ENCODE measurements around the gene GBP1.

Gene GBP1

GRCh38 chr1:89065079-89065868 lies at the start of gene GBP1:
GBP1 (minus strand) TSS chr1:89065208; CDS start chr1:89063234, 1,974 bp downstream.
- Histone ChIP-seq H3K36me3 (ENCODE audit: control insufficient read depth, insufficient read depth, low read length) (no peaks in the 10 kb centered on the region), H3K4me3 (ENCODE audit: low read depth, low read length) (no peak within 1 kb of the TSS), H3K27ac (ENCODE audit: low read depth, low read length) (no peak within 1 kb of the TSS), H3K9ac (ENCODE audit: low read depth, low read length) (no peak within 1 kb of the TSS), H3K4me1 (ENCODE audit: control insufficient read depth, insufficient read depth, low read length) (no peaks in the 10 kb centered on the region), H3K9me3 (ENCODE audit: control insufficient read depth, insufficient read depth, low read length) (no peaks in the 10 kb centered on the region), H3K27me3 (ENCODE audit: control insufficient read depth, insufficient read depth, low read length) (no peaks in the 10 kb centered on the region)

GRCh38 chr1:89114662-89115061 lies 49.7 kb upstream of the GBP1 start:
- no peak overlapping the region for H3K4me3 ChIP-seq (ENCODE audit: low read depth, low read length)
- H3K36me3 ChIP-seq (ENCODE audit: control insufficient read depth, insufficient read depth, low read length) = no peaks in the 10 kb centered on the region
- no peaks in the 10 kb centered on the region for H3K27me3 ChIP-seq (ENCODE audit: control insufficient read depth, insufficient read depth, low read length)
- no peak overlapping the region for H3K9ac ChIP-seq (ENCODE audit: low read depth, low read length)
- H3K9me3 ChIP-seq (ENCODE audit: control insufficient read depth, insufficient read depth, low read length) = no peaks in the 10 kb centered on the region
- H3K4me1 ChIP-seq (ENCODE audit: control insufficient read depth, insufficient read depth, low read length) = no peaks in the 10 kb centered on the region
- H3K27ac ChIP-seq (ENCODE audit: low read depth, low read length) = no peak overlapping the region

- H3K9me3 ChIP-seq (ENCODE audit: control insufficient read depth, insufficient read depth, low read length) = no peaks in the 10 kb centered on the region
- H3K4me3 ChIP-seq (ENCODE audit: low read depth, low read length) = no peak overlapping the region
- no peaks in the 10 kb centered on the region for H3K36me3 ChIP-seq (ENCODE audit: control insufficient read depth, insufficient read depth, low read length)
- H3K9ac ChIP-seq (ENCODE audit: low read depth, low read length) = no peak overlapping the region
- H3K27me3 ChIP-seq (ENCODE audit: control insufficient read depth, insufficient read depth, low read length) = no peaks in the 10 kb centered on the region
- H3K27ac ChIP-seq (ENCODE audit: low read depth, low read length) = no peak overlapping the region
- no peaks in the 10 kb centered on the region for H3K4me1 ChIP-seq (ENCODE audit: control insufficient read depth, insufficient read depth, low read length)
Observed at GRCh38 chr1:89112871-89113613, 48.0 kb upstream of the GBP1 start.

- H3K27ac ChIP-seq (ENCODE audit: low read depth, low read length) = no peak overlapping the region
- no peaks in the 10 kb centered on the region for H3K27me3 ChIP-seq (ENCODE audit: control insufficient read depth, insufficient read depth, low read length)
- H3K9me3 ChIP-seq (ENCODE audit: control insufficient read depth, insufficient read depth, low read length) = no peaks in the 10 kb centered on the region
- no peaks in the 10 kb centered on the region; the same call in 1 of the 2 replicates for H3K4me1 ChIP-seq (ENCODE audit: control insufficient read depth, insufficient read depth, low read length)
- no peak overlapping the region for H3K4me3 ChIP-seq (ENCODE audit: low read depth, low read length)
- H3K9ac ChIP-seq (ENCODE audit: low read depth, low read length) = no peak overlapping the region
- H3K36me3 ChIP-seq (ENCODE audit: control insufficient read depth, insufficient read depth, low read length) = no peaks in the 10 kb centered on the region
Observed at GRCh38 chr1:89104687-89105086, 39.7 kb upstream of the GBP1 start.

GRCh38 chr1:89104147-89104546 lies 39.1 kb upstream of the GBP1 start:
- Histone ChIP-seq H3K4me1 (ENCODE audit: control insufficient read depth, insufficient read depth, low read length) (no peaks in the 10 kb centered on the region; the same call in 1 of the 2 replicates), H3K36me3 (ENCODE audit: control insufficient read depth, insufficient read depth, low read length) (no peaks in the 10 kb centered on the region), H3K9me3 (ENCODE audit: control insufficient read depth, insufficient read depth, low read length) (no peaks in the 10 kb centered on the region), H3K9ac (ENCODE audit: low read depth, low read length) (no peak overlapping the region), H3K27me3 (ENCODE audit: control insufficient read depth, insufficient read depth, low read length) (no peaks in the 10 kb centered on the region), H3K27ac (ENCODE audit: low read depth, low read length) (no peak overlapping the region), H3K4me3 (ENCODE audit: low read depth, low read length) (no peak overlapping the region)

- H3K36me3 ChIP-seq (ENCODE audit: control insufficient read depth, insufficient read depth, low read length) = no peaks in the 10 kb centered on the region
- no peak overlapping the region for H3K9ac ChIP-seq (ENCODE audit: low read depth, low read length)
- H3K27me3 ChIP-seq (ENCODE audit: control insufficient read depth, insufficient read depth, low read length) = no peaks in the 10 kb centered on the region
- peaks cover 8% of the 10 kb centered on the region for H3K9me3 ChIP-seq (ENCODE audit: control insufficient read depth, insufficient read depth, low read length)
- H3K4me1 ChIP-seq (ENCODE audit: control insufficient read depth, insufficient read depth, low read length) = no peaks in the 10 kb centered on the region; the same call in 1 of the 2 replicates
- H3K27ac ChIP-seq (ENCODE audit: low read depth, low read length) = no peak overlapping the region
- H3K4me3 ChIP-seq (ENCODE audit: low read depth, low read length) = no peak overlapping the region
Observed at GRCh38 chr1:89102021-89102420, 37.0 kb upstream of the GBP1 start.

- Histone ChIP-seq H3K36me3 (ENCODE audit: control insufficient read depth, insufficient read depth, low read length) (no peaks in the 10 kb centered on the region), H3K4me1 (ENCODE audit: control insufficient read depth, insufficient read depth, low read length) (no peaks in the 10 kb centered on the region; the same call in 1 of the 2 replicates), H3K9ac (ENCODE audit: low read depth, low read length) (no peak overlapping the region), H3K27me3 (ENCODE audit: control insufficient read depth, insufficient read depth, low read length) (no peaks in the 10 kb centered on the region), H3K4me3 (ENCODE audit: low read depth, low read length) (no peak overlapping the region), H3K27ac (ENCODE audit: low read depth, low read length) (no peak overlapping the region), H3K9me3 (ENCODE audit: control insufficient read depth, insufficient read depth, low read length) (peaks cover 14% of the 10 kb centered on the region)
Observed at GRCh38 chr1:89100412-89100811, 35.4 kb upstream of the GBP1 start.

GRCh38 chr1:89098857-89099256 lies 33.8 kb upstream of the GBP1 start:
- Histone ChIP-seq H3K36me3 (ENCODE audit: control insufficient read depth, insufficient read depth, low read length) (no peaks in the 10 kb centered on the region), H3K4me3 (ENCODE audit: low read depth, low read length) (no peak overlapping the region), H3K9ac (ENCODE audit: low read depth, low read length) (no peak overlapping the region), H3K27ac (ENCODE audit: low read depth, low read length) (no peak overlapping the region), H3K9me3 (ENCODE audit: control insufficient read depth, insufficient read depth, low read length) (peaks cover 14% of the 10 kb centered on the region), H3K27me3 (ENCODE audit: control insufficient read depth, insufficient read depth, low read length) (no peaks in the 10 kb centered on the region), H3K4me1 (ENCODE audit: control insufficient read depth, insufficient read depth, low read length) (no peaks in the 10 kb centered on the region; the same call in 1 of the 2 replicates)

- Histone ChIP-seq H3K36me3 (ENCODE audit: control insufficient read depth, insufficient read depth, low read length) (no peaks in the 10 kb centered on the region), H3K9me3 (ENCODE audit: control insufficient read depth, insufficient read depth, low read length) (peaks cover 14% of the 10 kb centered on the region), H3K4me1 (ENCODE audit: control insufficient read depth, insufficient read depth, low read length) (no peaks in the 10 kb centered on the region), H3K27ac (ENCODE audit: low read depth, low read length) (no peak overlapping the region), H3K27me3 (ENCODE audit: control insufficient read depth, insufficient read depth, low read length) (no peaks in the 10 kb centered on the region), H3K4me3 (ENCODE audit: low read depth, low read length) (no peak overlapping the region), H3K9ac (ENCODE audit: low read depth, low read length) (no peak overlapping the region)
Observed at GRCh38 chr1:89095737-89096136, 30.7 kb upstream of the GBP1 start.

GRCh38 chr1:89089962-89090361 lies 25.0 kb upstream of the GBP1 start:
- no peak overlapping the region for H3K4me3 ChIP-seq (ENCODE audit: low read depth, low read length)
- no peaks in the 10 kb centered on the region for H3K9me3 ChIP-seq (ENCODE audit: control insufficient read depth, insufficient read depth, low read length)
- H3K27me3 ChIP-seq (ENCODE audit: control insufficient read depth, insufficient read depth, low read length) = no peaks in the 10 kb centered on the region
- H3K36me3 ChIP-seq (ENCODE audit: control insufficient read depth, insufficient read depth, low read length) = no peaks in the 10 kb centered on the region
- peaks cover 9% of the 10 kb centered on the region for H3K4me1 ChIP-seq (ENCODE audit: control insufficient read depth, insufficient read depth, low read length)
- H3K27ac ChIP-seq (ENCODE audit: low read depth, low read length) = no peak overlapping the region
- no peak overlapping the region for H3K9ac ChIP-seq (ENCODE audit: low read depth, low read length)

- no peak overlapping the region for H3K9ac ChIP-seq (ENCODE audit: low read depth, low read length)
- no peaks in the 10 kb centered on the region for H3K27me3 ChIP-seq (ENCODE audit: control insufficient read depth, insufficient read depth, low read length)
- H3K27ac ChIP-seq (ENCODE audit: low read depth, low read length) = no peak overlapping the region
- H3K36me3 ChIP-seq (ENCODE audit: control insufficient read depth, insufficient read depth, low read length) = no peaks in the 10 kb centered on the region
- no peak overlapping the region for H3K4me3 ChIP-seq (ENCODE audit: low read depth, low read length)
- peaks cover 9% of the 10 kb centered on the region for H3K4me1 ChIP-seq (ENCODE audit: control insufficient read depth, insufficient read depth, low read length)
- H3K9me3 ChIP-seq (ENCODE audit: control insufficient read depth, insufficient read depth, low read length) = no peaks in the 10 kb centered on the region
Observed at GRCh38 chr1:89088572-89088971, 23.6 kb upstream of the GBP1 start.
